Transverse colon (tissue), 4 donors: ENCODE data around the gene PASK. TPM values are rescaled to one million over a fixed set of nuclear protein-coding genes. Genes with fewer than 3 reads are reported as not detected.

ENCODE experiments used
- DNase-seq: peaks from one replicate; pipeline ENCODE4 v3.0.0-alpha.2; 2019
- H3K27ac ChIP-seq, 4 donors: fragments of 200-600 bp; sonication (generic); 2 replicates each; pipeline ENCODE4 v1.5.1; 2016 to 2018; ENCODE audit warnings: inconsistent platforms in 4 of 4
- H3K27me3 ChIP-seq: fragments of 200-600 bp; sonication (generic); 2 replicates; pipeline ENCODE4 v1.5.1; 2017; ENCODE audit warnings: inconsistent platforms
- H3K36me3 ChIP-seq, 4 donors: fragments of 200-600 bp; sonication (generic); 2 replicates each; pipeline ENCODE4 v1.5.1; 2017 to 2019; ENCODE audit warnings: inconsistent platforms in 4 of 4
- H3K4me1 ChIP-seq, 4 donors: fragments of 200-600 bp; sonication (generic); 2 replicates each; pipeline ENCODE4 v1.5.1; 2017 to 2020; ENCODE audit warnings: inconsistent platforms in 4 of 4
- H3K4me3 ChIP-seq, 4 donors: fragments of 200-600 bp; sonication (generic); 1 replicate in 1 of 4; 2 replicates in 3 of 4; pipeline versions ENCODE4 v1.5.1 to v1.6.1; 2017 to 2019; ENCODE audit warnings: inconsistent platforms in 4 of 4
- H3K9me3 ChIP-seq, 2 donors: fragments of 200-600 bp; sonication (generic); 2 replicates each; pipeline ENCODE4 v1.5.1; 2017 to 2019; ENCODE audit warnings: inconsistent platforms in 2 of 2
- EP300 ChIP-seq: sonication (generic); formaldehyde crosslinking; IDR thresholded peaks from one replicate; pipeline ENCODE4 v1.6.1; 2017; ENCODE audit warnings: antibody characterized with exemption, low read depth
- POLR2A ChIP-seq: fragments of 450-650 bp; IDR thresholded peaks from one replicate; pipeline ENCODE4 v1.6.1; 2016; ENCODE audit warnings: antibody characterized with exemption, mild to moderate bottlenecking, moderate library complexity
- POLR2AphosphoS5 ChIP-seq, 3 donors: sonication (generic); formaldehyde crosslinking; IDR thresholded peaks; one replicate each; pipeline ENCODE4 v1.6.1; 2016; ENCODE audit warnings: antibody characterized with exemption in 3 of 3
- WGBS, 2 donors: methylation state at CpG; one replicate each; pipeline ENCODE4 v1.1.5; 2018; ENCODE audit warnings: low coverage in 1 of 2; 5-methylcytosine and 5-hydroxymethylcytosine counted together
- in situ Hi-C, 4 donors: fragments of 200-750 bp; cut with MboI; loops; one replicate each; pipeline versions ENCODE4 v1.15.0 to v1.15.1; 2017; ENCODE audit warnings: low sequenced_read_pairs in 3 of 4, low pct_ligation_motif_present in 1 of 4, low pct_unique_long_range_greater_than_20kb in 1 of 4
- intact Hi-C: fragments of 100-400 bp; cut with DNase I; formaldehyde crosslinking; loops from one replicate; pipeline ENCODE4 v1.15.1; 2023; ENCODE audit warnings: low total_unique reads
- total RNA-seq, 4 donors: library from RNA; depleted of rRNA; stranded (reverse); fragments of >200 nt; gene quantifications; one replicate each; pipeline ENCODE4 v1.1.0, GENCODE V29; 2016
- TF ChIP-seq, protein P1 (sequence below), 5 experiments: fragments of 200-600 bp in 3 of 5; fragments of 450-650 bp in 2 of 5; sonication (generic) in 3 of 5; IDR thresholded peaks; 1 replicate in 2 of 5; 2 replicates in 3 of 5; pipeline ENCODE4 v1.5.1; 2016 to 2017; ENCODE audit warnings: antibody characterized with exemption in 5 of 5, inconsistent platforms in 3 of 5, mild to moderate bottlenecking in 2 of 5, moderate library complexity in 1 of 5

The PASK gene
- total RNA-seq, 4 donors from 2014 or later: 7.0 to 35.2 (median 19.1) TPM

DNA sequence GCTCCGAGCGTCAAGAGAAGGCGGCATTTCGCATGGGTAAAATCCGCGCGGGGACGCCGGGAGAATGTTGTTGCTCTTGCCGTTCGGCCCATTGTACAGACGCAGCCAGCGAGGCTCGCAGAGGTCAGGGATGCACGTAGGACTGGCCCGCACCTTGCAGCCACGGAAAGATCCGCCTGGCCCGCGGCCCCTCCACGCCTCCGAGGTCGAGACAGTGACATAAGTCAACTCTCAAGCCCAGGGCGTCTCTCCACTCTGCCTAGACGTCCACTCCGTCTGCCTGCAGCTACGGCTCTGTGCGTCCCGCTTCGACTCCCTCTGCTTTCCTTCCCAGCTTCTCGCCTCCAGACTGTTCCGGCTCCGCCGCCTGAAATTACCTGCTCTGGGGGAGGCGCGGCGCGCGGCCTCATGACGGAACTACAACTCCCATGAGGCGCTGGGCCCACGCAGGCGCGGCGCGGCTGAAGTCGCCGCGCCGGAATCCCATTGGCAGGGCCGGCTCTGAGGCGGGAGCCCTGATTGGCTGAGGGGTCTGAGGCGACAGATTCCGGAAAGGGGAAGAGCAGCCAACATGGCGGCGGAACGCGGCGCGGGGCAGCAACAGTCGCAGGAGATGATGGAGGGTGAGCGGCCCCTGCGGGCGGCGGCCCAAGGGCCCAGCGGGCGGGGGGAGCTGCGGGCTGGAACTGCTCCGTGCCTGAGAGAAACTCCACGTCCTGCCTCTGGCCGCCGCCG lies 820 bp upstream of the PASK start, which contains the start of gene PPP1R7:
TSS of gene PPP1R7 (plus strand) at position 543 of the 735 bp plus-strand sequence. CDS start at position 572, 29 bp downstream.
- Histone ChIP-seq H3K27me3 (no peaks in the 10 kb centered on the region), H3K4me3 (peak within 1 kb of the TSS; percentile 76 to 96 (median 94)), H3K36me3 (no peaks in the 10 kb centered on the region), H3K4me1 (peaks cover 8 to 21% (median 20%) of the 10 kb centered on the region in 4 donors), H3K9me3 (no peaks in the 10 kb centered on the region), H3K27ac (peak within 1 kb of the TSS; percentile 85 to 93 (median 87))
- intact Hi-C loops: no loop called here
- in situ Hi-C loops: no loop called here
- TF ChIP-seq POLR2A (peak; percentile 64), EP300 (no peak), POLR2AphosphoS5 (IDR thresholded peaks at IDR 0.05) (peak; percentile 64 to 77 (median 74))
- TF ChIP-seq, protein P1, sequence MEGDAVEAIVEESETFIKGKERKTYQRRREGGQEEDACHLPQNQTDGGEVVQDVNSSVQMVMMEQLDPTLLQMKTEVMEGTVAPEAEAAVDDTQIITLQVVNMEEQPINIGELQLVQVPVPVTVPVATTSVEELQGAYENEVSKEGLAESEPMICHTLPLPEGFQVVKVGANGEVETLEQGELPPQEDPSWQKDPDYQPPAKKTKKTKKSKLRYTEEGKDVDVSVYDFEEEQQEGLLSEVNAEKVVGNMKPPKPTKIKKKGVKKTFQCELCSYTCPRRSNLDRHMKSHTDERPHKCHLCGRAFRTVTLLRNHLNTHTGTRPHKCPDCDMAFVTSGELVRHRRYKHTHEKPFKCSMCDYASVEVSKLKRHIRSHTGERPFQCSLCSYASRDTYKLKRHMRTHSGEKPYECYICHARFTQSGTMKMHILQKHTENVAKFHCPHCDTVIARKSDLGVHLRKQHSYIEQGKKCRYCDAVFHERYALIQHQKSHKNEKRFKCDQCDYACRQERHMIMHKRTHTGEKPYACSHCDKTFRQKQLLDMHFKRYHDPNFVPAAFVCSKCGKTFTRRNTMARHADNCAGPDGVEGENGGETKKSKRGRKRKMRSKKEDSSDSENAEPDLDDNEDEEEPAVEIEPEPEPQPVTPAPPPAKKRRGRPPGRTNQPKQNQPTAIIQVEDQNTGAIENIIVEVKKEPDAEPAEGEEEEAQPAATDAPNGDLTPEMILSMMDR (IDR thresholded peaks at IDR 0.05): peak in 2 of 5 experiments; percentile 14 to 26
- 1% methylated on average over 65 of the region's 73 CpGs; no CpG with 5 or more reads in 1 of the 2 donors for WGBS, 2 donors
- peak; percentile 96 for DNase-seq

DNA sequence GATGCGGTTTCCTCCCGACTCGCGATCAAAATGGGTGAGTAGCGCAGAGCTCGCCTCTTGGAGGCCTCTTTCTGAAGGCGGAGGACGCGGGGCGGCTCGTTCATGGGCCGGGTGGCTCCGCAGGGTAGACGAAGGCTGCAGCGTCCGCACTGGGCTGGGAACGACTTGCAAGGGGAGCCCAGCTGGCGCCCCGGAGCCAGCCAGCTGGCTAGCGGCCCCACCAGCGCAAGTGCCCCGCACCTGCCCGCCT lies 328 bp upstream of the PASK start:
- intact Hi-C loops: no loop called here
- Histone ChIP-seq H3K4me3 (peak overlapping the region; percentile 55 to 96 (median 94)), H3K27ac (peak overlapping the region; percentile 85 to 93 (median 87)), H3K27me3 (no peaks in the 10 kb centered on the region), H3K9me3 (no peaks in the 10 kb centered on the region), H3K36me3 (no peaks in the 10 kb centered on the region), H3K4me1 (peaks cover 8 to 21% (median 20%) of the 10 kb centered on the region in 4 donors)
- TF ChIP-seq POLR2A: no peak
- TF ChIP-seq POLR2AphosphoS5 (IDR thresholded peaks at IDR 0.05): no peak
- TF ChIP-seq, protein P1 (IDR thresholded peaks at IDR 0.05): no peak
- TF ChIP-seq EP300: no peak
- 0% methylated on average over 5 of the region's 23 CpGs; no CpG with 5 or more reads in 1 of the 2 donors for WGBS, 2 donors
- in situ Hi-C loops: no loop called here
- DNase-seq: no peak

DNA sequence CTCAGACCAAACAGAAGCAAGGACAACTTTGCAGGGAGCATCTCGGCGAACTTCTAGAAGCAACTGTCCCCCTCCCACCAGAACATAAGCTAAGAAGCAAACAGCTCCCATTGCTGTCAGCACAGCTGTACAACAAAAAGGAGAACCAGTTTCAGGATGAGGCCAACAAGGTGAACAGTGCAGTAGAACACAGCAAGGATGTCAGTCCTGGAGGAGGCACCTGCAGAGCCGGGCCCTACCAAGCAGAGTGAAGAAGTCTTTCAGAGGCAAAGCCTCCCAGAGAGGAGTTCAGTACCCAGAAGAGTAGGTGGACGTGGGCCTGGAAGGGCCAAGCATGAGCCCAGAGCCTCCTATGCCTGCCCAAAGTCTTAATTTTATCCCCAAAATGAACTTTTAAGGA lies 1.0 kb downstream of the PASK start:
- TF ChIP-seq, protein P1 (IDR thresholded peaks at IDR 0.05): no peak
- TF ChIP-seq EP300: no peak
- TF ChIP-seq POLR2A: no peak
- no peak for TF ChIP-seq POLR2AphosphoS5 (IDR thresholded peaks at IDR 0.05)
- 72% methylated on average over 4 of the region's 4 CpGs; no CpG with 5 or more reads in 1 of the 2 donors for WGBS, 2 donors

GRCh38 chr2:241147336-241147735 lies 1.9 kb downstream of the PASK start:
- Histone ChIP-seq H3K36me3 (no peaks in the 10 kb centered on the region), H3K27ac (no peak overlapping the region), H3K27me3 (no peaks in the 10 kb centered on the region), H3K4me1 (peaks cover 8 to 21% (median 20%) of the 10 kb centered on the region in 4 donors), H3K4me3 (no peak overlapping the region), H3K9me3 (no peaks in the 10 kb centered on the region)
- no peak for DNase-seq
- intact Hi-C loops (no loop called here), in situ Hi-C loops (no loop called here)
- TF ChIP-seq EP300 (no peak), POLR2A (no peak), POLR2AphosphoS5 (IDR thresholded peaks at IDR 0.05) (no peak)
- TF ChIP-seq, protein P1 (IDR thresholded peaks at IDR 0.05): no peak
- WGBS, 2 donors: 96 to 97% methylated on average over 3 of the region's 3 CpGs

More for the DNA sequence above, 1.0 kb downstream of the PASK start:
- H3K36me3 ChIP-seq: no peaks in the 10 kb centered on the region
- in situ Hi-C loops (no loop called here), intact Hi-C loops (no loop called here)
- DNase-seq: no peak
- peaks cover 8 to 21% (median 20%) of the 10 kb centered on the region in 4 donors for H3K4me1 ChIP-seq
- peak overlapping the region in 2 of 4 donors; percentile 92 to 96 for H3K4me3 ChIP-seq
- H3K27ac ChIP-seq: no peak overlapping the region
- no peaks in the 10 kb centered on the region for H3K9me3 ChIP-seq
- no peaks in the 10 kb centered on the region for H3K27me3 ChIP-seq
